Endothelial cell of umbilical vein (primary cell): ENCODE results near the gene TMEM89. TPM values are rescaled to one million over a fixed set of nuclear protein-coding genes. Genes with fewer than 3 reads are reported as not detected.

Source experiments
- BruUV-seq: library from RNA; stranded (reverse); fragments of 400-500 nt; replicated peaks from 2 replicates; lab custom pipeline; 2021; lab: Mats Ljungman, UMichigan
- CTCF ChIA-PET: fragments of 300-600, 350-600 bp; sonication (Branson Sonifier 250); formaldehyde crosslinking; loops from one replicate; lab custom pipeline; 2021; ENCODE audit warnings: antibody characterized with exemption, inconsistent platforms; lab: Charles Lee
- POLR2A ChIA-PET: fragments of 300-600, 350-600 bp; sonication (Branson Sonifier 250); formaldehyde crosslinking; loops from one replicate; lab custom pipeline; 2021; ENCODE audit warnings: antibody characterized with exemption, inconsistent platforms; lab: Charles Lee
- DNase-seq: peaks from one replicate; pipeline ENCODE4 v3.0.0-alpha.2; 2011; ENCODE audit warnings: low read depth, low spot score
- FAIRE-seq: peaks from 2 replicates; lab custom pipeline; 2011; peaks lifted over from hg19 to GRCh38; lab: Jason Lieb, UNC
- H2AFZ ChIP-seq: 2 replicates; pipeline ENCODE4 v1.6.0; 2012; ENCODE audit warnings: low read depth, low read length, control low read depth, inconsistent platforms
- H3K27ac ChIP-seq: 2 replicates; pipeline ENCODE4 v1.5.1; 2011; ENCODE audit warnings: low read depth, mild to moderate bottlenecking, control low read depth, low read length, moderate library complexity; ENCODE audit not compliant: insufficient read depth
- H3K27me3 ChIP-seq, 2 experiments: 2 replicates each; pipeline versions ENCODE4 v1.6.0 to v1.6.1; 2011; ENCODE audit warnings: low read length in 2 of 2, mixed read lengths in 1 of 2; ENCODE audit not compliant: control insufficient read depth in 2 of 2, insufficient read depth in 2 of 2
- H3K36me3 ChIP-seq, 2 experiments: 2 replicates in 1 of 2; 3 replicates in 1 of 2; pipeline ENCODE4 v1.5.1; 2011; ENCODE audit warnings: low read length in 2 of 2, mild to moderate bottlenecking in 1 of 2, moderate library complexity in 1 of 2; ENCODE audit not compliant: control insufficient read depth in 2 of 2, insufficient read depth in 2 of 2; ENCODE audit errors: extremely low read depth in 1 of 2
- H3K4me1 ChIP-seq: 3 replicates; pipeline ENCODE4 v1.5.1; 2011; ENCODE audit warnings: mild to moderate bottlenecking, low read length; ENCODE audit not compliant: control insufficient read depth, insufficient read depth; ENCODE audit errors: extremely low read depth
- H3K4me2 ChIP-seq: 2 replicates; pipeline ENCODE4 v1.6.1; 2011; ENCODE audit warnings: low read length, control low read depth, mixed read lengths; ENCODE audit not compliant: insufficient read depth
- H3K4me3 ChIP-seq, 3 experiments: fragments of 200-600 bp in 1 of 3; sonication (generic), shearing (Covaris generic) in 1 of 3; replicated peaks in 1 of 3; 2 replicates each; pipeline ENCODE4 v1.5.1; 2011 to 2016; ENCODE audit warnings: control low read depth in 3 of 3, low read length in 3 of 3, mild to moderate bottlenecking in 2 of 3, inconsistent platforms in 1 of 3, low read depth in 1 of 3, moderate library complexity in 1 of 3; ENCODE audit not compliant: insufficient read depth in 1 of 3
- H3K79me2 ChIP-seq: 2 replicates; pipeline ENCODE4 v1.6.0; 2012; ENCODE audit warnings: low read length, inconsistent platforms; ENCODE audit not compliant: control insufficient read depth, insufficient read depth
- H3K9ac ChIP-seq: replicated peaks from 2 replicates; pipeline ENCODE3; 2011; ENCODE audit warnings: low read length, control low read depth; ENCODE audit not compliant: insufficient read depth; ENCODE audit errors: extremely low read depth
- H3K9me1 ChIP-seq: replicated peaks from 3 replicates; pipeline ENCODE4 v1.6.0; 2011; ENCODE audit warnings: mild to moderate bottlenecking, low read length; ENCODE audit not compliant: control insufficient read depth, insufficient read depth; ENCODE audit errors: extremely low read depth
- H3K9me3 ChIP-seq: replicated peaks from 2 replicates; pipeline ENCODE4 v1.5.1; 2012; ENCODE audit warnings: low read length, inconsistent platforms; ENCODE audit not compliant: control insufficient read depth, insufficient read depth
- H4K20me1 ChIP-seq: replicated peaks from 2 replicates; pipeline ENCODE3; 2011; ENCODE audit warnings: mild to moderate bottlenecking, low read length; ENCODE audit not compliant: control insufficient read depth, insufficient read depth; ENCODE audit errors: extremely low read depth
- EZH2 ChIP-seq: IDR thresholded peaks from 2 replicates; pipeline ENCODE4 v1.6.1; 2012; ENCODE audit warnings: borderline replicate concordance, low read depth, mild to moderate bottlenecking, moderate library complexity, low read length, inconsistent platforms; ENCODE audit not compliant: severe bottlenecking
- FOS ChIP-seq: IDR thresholded peaks from 2 replicates; pipeline ENCODE4 v1.6.1; 2011; ENCODE audit warnings: mild to moderate bottlenecking, low read length, moderate library complexity, borderline replicate concordance; ENCODE audit not compliant: insufficient read depth
- GATA2 ChIP-seq: IDR thresholded peaks from 2 replicates; pipeline ENCODE4 v1.7.0; 2011; ENCODE audit warnings: low read depth, mild to moderate bottlenecking, moderate library complexity, mixed read lengths, low read length; ENCODE audit not compliant: insufficient read length, insufficient read depth
- JUN ChIP-seq: IDR thresholded peaks from 2 replicates; pipeline ENCODE4 v1.6.1; 2011; ENCODE audit warnings: borderline replicate concordance, low read depth; ENCODE audit not compliant: insufficient read length, insufficient read depth
- MYC ChIP-seq: IDR thresholded peaks from one replicate; pipeline ENCODE4 v1.6.1; 2011; ENCODE audit warnings: mild to moderate bottlenecking, low read depth, low read length
- POLR2A ChIP-seq: IDR thresholded peaks from 2 replicates; pipeline ENCODE4 v1.6.1; 2012; ENCODE audit warnings: low read depth, mild to moderate bottlenecking, control low read depth, low read length
- POLR2AphosphoS5 ChIP-seq: IDR thresholded peaks from 2 replicates; pipeline ENCODE4 v1.6.1; 2012; ENCODE audit warnings: low read depth, mild to moderate bottlenecking, control low read depth, low read length, moderate library complexity; ENCODE audit not compliant: insufficient read depth
- dilution Hi-C: fragments of 300-500 bp; cut with MboI; formaldehyde crosslinking; loops from one replicate; pipeline ENCODE4 v1.15.0; 2019; ENCODE audit warnings: low sequenced_read_pairs; ENCODE audit not compliant: extremely low pct_ligation_motif_present
- intact Hi-C: fragments of 100-400 bp; cut with micrococcal nuclease; formaldehyde crosslinking; loops from one replicate; pipeline ENCODE4 v1.10.0; 2022
- microRNA counts: library from miRNA; unstranded; fragments of <30 nt; microRNA quantifications from one replicate; lab custom pipeline; 2016
- microRNA-seq: library from miRNA; unstranded; fragments of <30 nt; microRNA quantifications from one replicate; pipeline ENCODE4 v1.2.0, GENCODE V29; 2021; ENCODE audit warnings: borderline number of aligned reads, borderline replicate concordance
- polyA plus RNA-seq, 4 experiments: library from polyadenylated mRNA; depleted of rRNA in 3 of 4; stranded (reverse) in 3 of 4; unstranded in 1 of 4; fragments of >200 nt; gene quantifications; 2 replicates each; pipeline versions ENCODE4 v1.2.1 to v1.2.3, GENCODE V29; 2011 to 2012; ENCODE audit warnings: missing spikeins in 1 of 4
- total RNA-seq: library from RNA; stranded (reverse); gene quantifications from 2 replicates; pipeline ENCODE4 v1.2.3, GENCODE V29; 2021
- TF ChIP-seq, protein P1 (sequence below), 2 donors: IDR thresholded peaks; 1 replicate in 1 of 2; 2 replicates in 1 of 2; pipeline ENCODE4 v1.5.1; 2011; ENCODE audit warnings: low read length in 2 of 2, mild to moderate bottlenecking in 2 of 2, moderate library complexity in 2 of 2, control low read depth in 1 of 2, inconsistent platforms in 1 of 2, low read depth in 1 of 2; ENCODE audit not compliant: insufficient read depth in 1 of 2; ENCODE audit errors: extremely low read depth in 1 of 2
- TF ChIP-seq, protein P2 (sequence below): IDR thresholded peaks from 2 replicates; pipeline ENCODE4 v1.6.1; 2011; ENCODE audit not compliant: insufficient read depth, insufficient read length

The TMEM89 gene
- total and polyA plus RNA-seq, 2 donors (not counting 3 experiments of a cell fraction or from before 2014, with no cell fraction given): not detected

DNA sequence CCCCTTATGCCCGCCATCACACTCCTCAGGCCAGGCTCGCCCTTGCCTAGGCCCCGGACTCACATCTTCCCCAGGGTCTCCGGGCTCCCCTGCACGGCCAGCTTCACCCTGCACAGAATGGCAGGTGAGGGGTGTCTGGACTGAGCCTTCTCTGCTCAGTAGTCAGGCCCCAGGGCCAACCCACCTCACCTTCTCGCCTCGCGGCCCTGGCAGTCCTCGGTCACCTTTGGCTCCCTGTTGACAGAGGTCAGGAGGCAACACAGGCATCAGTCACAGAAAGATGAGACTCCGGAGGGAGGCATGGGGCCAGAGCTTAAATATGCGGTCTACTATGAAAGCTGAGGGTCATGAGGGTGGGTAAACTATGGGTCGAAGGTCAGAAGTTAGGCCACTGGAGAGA, 49.6 kb downstream of the TMEM89 start:
- no peak for FAIRE-seq
- dilution Hi-C loops (no loop called here), intact Hi-C loops (no loop called here)
- BruUV-seq: no TSS peak
- no peak for DNase-seq
- H2AFZ ChIP-seq: no peak overlapping the region
- ChIA-PET POLR2A (no interaction called here), CTCF (interaction anchor here (1.8 to 2.2 kb wide), 2 partner anchors 13 to 136 kb away, joined by 6 to 7 read pairs; no protein-coding TSS in a partner anchor)
- TF ChIP-seq, protein P1, sequence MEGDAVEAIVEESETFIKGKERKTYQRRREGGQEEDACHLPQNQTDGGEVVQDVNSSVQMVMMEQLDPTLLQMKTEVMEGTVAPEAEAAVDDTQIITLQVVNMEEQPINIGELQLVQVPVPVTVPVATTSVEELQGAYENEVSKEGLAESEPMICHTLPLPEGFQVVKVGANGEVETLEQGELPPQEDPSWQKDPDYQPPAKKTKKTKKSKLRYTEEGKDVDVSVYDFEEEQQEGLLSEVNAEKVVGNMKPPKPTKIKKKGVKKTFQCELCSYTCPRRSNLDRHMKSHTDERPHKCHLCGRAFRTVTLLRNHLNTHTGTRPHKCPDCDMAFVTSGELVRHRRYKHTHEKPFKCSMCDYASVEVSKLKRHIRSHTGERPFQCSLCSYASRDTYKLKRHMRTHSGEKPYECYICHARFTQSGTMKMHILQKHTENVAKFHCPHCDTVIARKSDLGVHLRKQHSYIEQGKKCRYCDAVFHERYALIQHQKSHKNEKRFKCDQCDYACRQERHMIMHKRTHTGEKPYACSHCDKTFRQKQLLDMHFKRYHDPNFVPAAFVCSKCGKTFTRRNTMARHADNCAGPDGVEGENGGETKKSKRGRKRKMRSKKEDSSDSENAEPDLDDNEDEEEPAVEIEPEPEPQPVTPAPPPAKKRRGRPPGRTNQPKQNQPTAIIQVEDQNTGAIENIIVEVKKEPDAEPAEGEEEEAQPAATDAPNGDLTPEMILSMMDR (IDR thresholded peaks at IDR 0.05; ENCODE audit: extremely low read depth in 1 of 2, insufficient read depth in 1 of 2, low read depth in 1 of 2, low read length in 2 of 2): no peak
- TF ChIP-seq, protein P2, sequence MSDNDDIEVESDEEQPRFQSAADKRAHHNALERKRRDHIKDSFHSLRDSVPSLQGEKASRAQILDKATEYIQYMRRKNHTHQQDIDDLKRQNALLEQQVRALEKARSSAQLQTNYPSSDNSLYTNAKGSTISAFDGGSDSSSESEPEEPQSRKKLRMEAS: no peak
- TF ChIP-seq POLR2AphosphoS5 (no peak), POLR2A (no peak), MYC (no peak), FOS (no peak), JUN (no peak), EZH2 (no peak), GATA2 (no peak)
- H4K20me1 ChIP-seq: no peaks in the 10 kb centered on the region
- no peaks in the 10 kb centered on the region for H3K27me3 ChIP-seq
- H3K9me1 ChIP-seq: no peaks in the 10 kb centered on the region
- H3K79me2 ChIP-seq: no peaks in the 10 kb centered on the region
- H3K9ac ChIP-seq: no peak overlapping the region
- no peak overlapping the region for H3K4me2 ChIP-seq
- no peak overlapping the region for H3K27ac ChIP-seq
- H3K36me3 ChIP-seq: no peaks in the 10 kb centered on the region
- no peaks in the 10 kb centered on the region for H3K9me3 ChIP-seq
- no peaks in the 10 kb centered on the region for H3K4me1 ChIP-seq
- no peak overlapping the region for H3K4me3 ChIP-seq

MicroRNA genes within 50 kb of the gene (microRNA counts, 767-probe panel; counts per million panel counts)
- 723 counts per million, percentile 96 among the panel's probes with 10 or more counts for microRNA hsa-miR-711 (lab: Ali Mortazavi, UCI)

Small RNAs within 50 kb of the gene (microRNA-seq; reads per million reads assigned to microRNA genes)
- gene MIR4793: not detected
- not detected for gene MIR711

Other genes starting within 250 kb of the TMEM89 start
- not detected in 2 replicates for gene FBXW12, start 249.6 kb downstream of the TMEM89 start, total RNA-seq
- not detected in 2 replicates for gene FBXW12, start 249.6 kb downstream of the TMEM89 start, polyA plus RNA-seq
- gene PLXNB1, start 191.7 kb downstream of the TMEM89 start, total RNA-seq: 43.0 and 43.1 TPM in 2 replicates
- 45.2 and 47.5 TPM in 2 replicates for gene PLXNB1, start 191.7 kb downstream of the TMEM89 start, polyA plus RNA-seq
- 9.8 and 11.2 TPM in 2 replicates for gene CCDC51, start 181.7 kb downstream of the TMEM89 start, total RNA-seq
- gene CCDC51, start 181.7 kb downstream of the TMEM89 start, polyA plus RNA-seq: 10.1 and 11.3 TPM in 2 replicates
- 306 and 332 TPM in 2 replicates for gene TMA7, start 181.5 kb downstream of the TMEM89 start, total RNA-seq
- 73.0 and 137 TPM in 2 replicates for gene TMA7, start 181.5 kb downstream of the TMEM89 start, polyA plus RNA-seq
- 12.6 and 14.7 TPM in 2 replicates for gene ATRIP, start 175.0 kb downstream of the TMEM89 start, total RNA-seq
- gene ATRIP, start 175.0 kb downstream of the TMEM89 start, polyA plus RNA-seq: 10.6 and 13.0 TPM in 2 replicates
- gene SHISA5, start 117.6 kb downstream of the TMEM89 start, total RNA-seq: 205 and 213 TPM in 2 replicates
- gene SHISA5, start 117.6 kb downstream of the TMEM89 start, polyA plus RNA-seq: 320 and 401 TPM in 2 replicates
- gene PFKFB4, start 65.0 kb downstream of the TMEM89 start, total RNA-seq: 4.2 and 4.9 TPM in 2 replicates
- 4.0 and 4.1 TPM in 2 replicates for gene PFKFB4, start 65.0 kb downstream of the TMEM89 start, polyA plus RNA-seq
- gene UCN2, start 58.0 kb downstream of the TMEM89 start, total RNA-seq: not detected in 2 replicates
- gene UCN2, start 58.0 kb downstream of the TMEM89 start, polyA plus RNA-seq: 0.05 and 0.11 TPM in 2 replicates
- 1.5 and 1.9 TPM in 2 replicates for gene COL7A1, start 26.4 kb downstream of the TMEM89 start, total RNA-seq
- 0.55 and 1.1 TPM in 2 replicates for gene COL7A1, start 26.4 kb downstream of the TMEM89 start, polyA plus RNA-seq
- gene UQCRC1, start 12.1 kb downstream of the TMEM89 start, total RNA-seq: 184 and 186 TPM in 2 replicates
- 415 and 427 TPM in 2 replicates for gene UQCRC1, start 12.1 kb downstream of the TMEM89 start, polyA plus RNA-seq
- gene SLC26A6, start 13.7 kb upstream of the TMEM89 start, total RNA-seq: 32.2 and 34.8 TPM in 2 replicates
- gene SLC26A6, start 13.7 kb upstream of the TMEM89 start, polyA plus RNA-seq: 31.0 and 35.3 TPM in 2 replicates
- 0.46 and 0.71 TPM in 2 replicates for gene CELSR3, start 41.1 kb upstream of the TMEM89 start, total RNA-seq
- 0.25 and 0.32 TPM in 2 replicates for gene CELSR3, start 41.1 kb upstream of the TMEM89 start, polyA plus RNA-seq
- 12.8 and 13.4 TPM in 2 replicates for gene NCKIPSD, start 64.1 kb upstream of the TMEM89 start, total RNA-seq
- gene NCKIPSD, start 64.1 kb upstream of the TMEM89 start, polyA plus RNA-seq: 19.1 and 26.2 TPM in 2 replicates
- gene IP6K2, start 95.5 kb upstream of the TMEM89 start, total RNA-seq: 72.4 and 81.8 TPM in 2 replicates
- 138 and 143 TPM in 2 replicates for gene IP6K2, start 95.5 kb upstream of the TMEM89 start, polyA plus RNA-seq
- gene PRKAR2A, start 226.1 kb upstream of the TMEM89 start, total RNA-seq: 62.8 and 69.9 TPM in 2 replicates
- 8.6 and 10.5 TPM in 2 replicates for gene PRKAR2A, start 226.1 kb upstream of the TMEM89 start, polyA plus RNA-seq